Transverse colon (tissue), 4 donors: ENCODE results near the gene MEX3A.

Source experiments
- EP300 ChIP-seq: sonication (generic); formaldehyde crosslinking; IDR thresholded peaks from one replicate; pipeline ENCODE4 v1.6.1; 2017; ENCODE audit warnings: antibody characterized with exemption, low read depth
- POLR2A ChIP-seq: fragments of 450-650 bp; IDR thresholded peaks from one replicate; pipeline ENCODE4 v1.6.1; 2016; ENCODE audit warnings: antibody characterized with exemption, mild to moderate bottlenecking, moderate library complexity
- POLR2AphosphoS5 ChIP-seq, 3 donors: sonication (generic); formaldehyde crosslinking; IDR thresholded peaks; one replicate each; pipeline ENCODE4 v1.6.1; 2016; ENCODE audit warnings: antibody characterized with exemption in 3 of 3
- TF ChIP-seq, protein P1 (sequence below), 5 experiments: fragments of 200-600 bp in 3 of 5; fragments of 450-650 bp in 2 of 5; sonication (generic) in 3 of 5; IDR thresholded peaks; 1 replicate in 2 of 5; 2 replicates in 3 of 5; pipeline ENCODE4 v1.5.1; 2016 to 2017; ENCODE audit warnings: antibody characterized with exemption in 5 of 5, inconsistent platforms in 3 of 5, mild to moderate bottlenecking in 2 of 5, moderate library complexity in 1 of 5

DNA sequence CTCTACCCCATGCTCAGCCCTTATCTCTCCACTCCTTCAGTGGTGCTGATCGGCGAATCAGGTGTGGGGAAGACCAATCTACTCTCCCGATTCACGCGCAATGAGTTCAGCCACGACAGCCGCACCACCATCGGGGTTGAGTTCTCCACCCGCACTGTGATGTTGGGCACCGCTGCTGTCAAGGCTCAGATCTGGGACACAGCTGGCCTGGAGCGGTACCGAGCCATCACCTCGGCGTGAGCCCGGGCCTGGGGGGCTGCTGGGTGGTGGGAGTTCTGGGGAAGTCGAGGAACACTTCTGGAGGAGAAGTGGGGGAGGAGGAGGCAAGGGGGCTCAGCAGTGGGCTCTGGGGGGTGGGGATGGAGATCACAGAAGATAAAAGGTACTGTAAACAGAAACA lies 16.4 kb downstream of the MEX3A start:
- TF ChIP-seq, protein P1, sequence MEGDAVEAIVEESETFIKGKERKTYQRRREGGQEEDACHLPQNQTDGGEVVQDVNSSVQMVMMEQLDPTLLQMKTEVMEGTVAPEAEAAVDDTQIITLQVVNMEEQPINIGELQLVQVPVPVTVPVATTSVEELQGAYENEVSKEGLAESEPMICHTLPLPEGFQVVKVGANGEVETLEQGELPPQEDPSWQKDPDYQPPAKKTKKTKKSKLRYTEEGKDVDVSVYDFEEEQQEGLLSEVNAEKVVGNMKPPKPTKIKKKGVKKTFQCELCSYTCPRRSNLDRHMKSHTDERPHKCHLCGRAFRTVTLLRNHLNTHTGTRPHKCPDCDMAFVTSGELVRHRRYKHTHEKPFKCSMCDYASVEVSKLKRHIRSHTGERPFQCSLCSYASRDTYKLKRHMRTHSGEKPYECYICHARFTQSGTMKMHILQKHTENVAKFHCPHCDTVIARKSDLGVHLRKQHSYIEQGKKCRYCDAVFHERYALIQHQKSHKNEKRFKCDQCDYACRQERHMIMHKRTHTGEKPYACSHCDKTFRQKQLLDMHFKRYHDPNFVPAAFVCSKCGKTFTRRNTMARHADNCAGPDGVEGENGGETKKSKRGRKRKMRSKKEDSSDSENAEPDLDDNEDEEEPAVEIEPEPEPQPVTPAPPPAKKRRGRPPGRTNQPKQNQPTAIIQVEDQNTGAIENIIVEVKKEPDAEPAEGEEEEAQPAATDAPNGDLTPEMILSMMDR (IDR thresholded peaks at IDR 0.05): no peak
- TF ChIP-seq POLR2AphosphoS5 (IDR thresholded peaks at IDR 0.05) (no peak), POLR2A (no peak), EP300 (no peak)
